Omental fat pad (tissue), 4 donors: Measurements from ENCODE around the gene PHLDB1. TPM values are rescaled to one million over a fixed set of nuclear protein-coding genes. Genes with fewer than 3 reads are reported as not detected.
"Not testable (repeated sequence)": the region's sequence is repeated elsewhere in the genome, so short reads cannot be mapped to it uniquely, and the experiment has no call there.

ENCODE experiments used
- ATAC-seq: fragments of 150-250 bp; one replicate; pipeline ENCODE4 v1.9.1; 2016; ENCODE audit warnings: mild to moderate bottlenecking, moderate library complexity; ENCODE audit not compliant: low FRiP score
- DNase-seq: peaks from one replicate; pipeline ENCODE4 v3.0.0-alpha.2; 2019; ENCODE audit warnings: low spot score
- total RNA-seq, 4 donors: library from RNA; depleted of rRNA; stranded (reverse); fragments of >200 nt; gene quantifications; one replicate each; pipeline ENCODE4 v1.1.0, GENCODE V29; 2016
- TF ChIP-seq, protein P1 (sequence below), 3 donors: fragments of 450-650 bp; IDR thresholded peaks; one replicate each; pipeline ENCODE4 v1.5.1; 2016 to 2017; ENCODE audit warnings: antibody characterized with exemption in 3 of 3, mild to moderate bottlenecking in 3 of 3, moderate library complexity in 2 of 3

PHLDB1 gene
- total RNA-seq, 4 donors from 2014 or later: 163 to 363 (median 245) TPM

GRCh38 chr11:118572981-118573550, 34.3 kb upstream of the PHLDB1 start:
- TF ChIP-seq, protein P1, sequence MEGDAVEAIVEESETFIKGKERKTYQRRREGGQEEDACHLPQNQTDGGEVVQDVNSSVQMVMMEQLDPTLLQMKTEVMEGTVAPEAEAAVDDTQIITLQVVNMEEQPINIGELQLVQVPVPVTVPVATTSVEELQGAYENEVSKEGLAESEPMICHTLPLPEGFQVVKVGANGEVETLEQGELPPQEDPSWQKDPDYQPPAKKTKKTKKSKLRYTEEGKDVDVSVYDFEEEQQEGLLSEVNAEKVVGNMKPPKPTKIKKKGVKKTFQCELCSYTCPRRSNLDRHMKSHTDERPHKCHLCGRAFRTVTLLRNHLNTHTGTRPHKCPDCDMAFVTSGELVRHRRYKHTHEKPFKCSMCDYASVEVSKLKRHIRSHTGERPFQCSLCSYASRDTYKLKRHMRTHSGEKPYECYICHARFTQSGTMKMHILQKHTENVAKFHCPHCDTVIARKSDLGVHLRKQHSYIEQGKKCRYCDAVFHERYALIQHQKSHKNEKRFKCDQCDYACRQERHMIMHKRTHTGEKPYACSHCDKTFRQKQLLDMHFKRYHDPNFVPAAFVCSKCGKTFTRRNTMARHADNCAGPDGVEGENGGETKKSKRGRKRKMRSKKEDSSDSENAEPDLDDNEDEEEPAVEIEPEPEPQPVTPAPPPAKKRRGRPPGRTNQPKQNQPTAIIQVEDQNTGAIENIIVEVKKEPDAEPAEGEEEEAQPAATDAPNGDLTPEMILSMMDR (IDR thresholded peaks at IDR 0.05): no peak
- DNase-seq: no peak
- ATAC-seq: peak; percentile 45

DNA sequence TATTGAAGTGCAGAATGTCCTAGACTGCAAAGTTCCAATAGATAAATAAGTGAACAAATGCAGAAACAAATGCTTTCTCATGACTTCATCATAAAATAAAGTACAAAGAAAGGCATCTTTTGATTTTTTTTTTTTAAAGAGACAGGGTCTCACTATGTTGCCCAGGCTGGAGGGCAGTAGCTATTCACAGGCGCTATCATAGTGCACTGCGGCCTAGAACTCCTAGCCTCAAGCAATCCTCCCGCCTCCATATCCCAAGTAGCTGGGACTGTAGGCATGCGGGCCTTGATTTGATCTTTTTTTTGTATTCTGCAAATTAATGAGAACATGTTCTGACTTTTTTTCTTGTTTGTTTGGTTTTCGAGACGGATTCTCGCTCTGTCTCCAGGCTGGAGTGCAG, 32.8 kb upstream of the PHLDB1 start:
- TF ChIP-seq, protein P1 (IDR thresholded peaks at IDR 0.05): no peak
- ATAC-seq (no peak), DNase-seq (no peak)

- DNase-seq, ATAC-seq: not testable (repeated sequence)
Observed at GRCh38 chr11:118577995-118578394, 29.4 kb upstream of the PHLDB1 start.

GRCh38 chr11:118581057-118581456, 26.4 kb upstream of the PHLDB1 start:
- ATAC-seq (no peak), DNase-seq (no peak)
- TF ChIP-seq, protein P1 (IDR thresholded peaks at IDR 0.05): no peak

DNA sequence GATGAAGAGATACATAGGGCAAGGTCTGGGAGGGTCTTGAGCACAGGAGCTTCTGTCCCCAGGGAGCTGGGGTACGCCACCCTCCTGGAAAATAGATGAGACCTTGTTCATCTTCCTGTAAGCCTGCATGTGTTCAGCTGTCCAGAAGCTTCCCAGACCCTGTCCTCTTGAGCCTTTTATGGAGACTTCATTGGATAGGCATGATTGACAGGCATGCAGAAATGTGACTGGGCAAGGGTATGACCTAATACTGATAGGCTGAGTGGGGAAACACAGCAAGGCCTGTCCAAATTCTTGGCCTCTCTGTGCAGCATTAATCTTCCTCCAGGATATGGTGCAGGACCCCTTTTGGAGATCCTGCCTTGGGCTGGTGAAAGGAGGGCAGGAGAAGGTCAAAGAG, 19.5 kb upstream of the PHLDB1 start:
- ATAC-seq (no peak), DNase-seq (no peak)
- TF ChIP-seq, protein P1 (IDR thresholded peaks at IDR 0.05): no peak

- DNase-seq (no peak), ATAC-seq (no peak)
Observed at GRCh38 chr11:118592616-118593367, 14.6 kb upstream of the PHLDB1 start.

GRCh38 chr11:118594984-118595383, 12.4 kb upstream of the PHLDB1 start:
- peak; percentile 59 for ATAC-seq
- DNase-seq: not testable (repeated sequence)
- TF ChIP-seq, protein P1 (IDR thresholded peaks at IDR 0.05): peak in 1 of 3 donors; percentile 16

More at GRCh38 chr11:118592616-118593367, 14.6 kb upstream of the PHLDB1 start:
- TF ChIP-seq, protein P1 (IDR thresholded peaks at IDR 0.05): no peak
